Hepatocyte (in vitro differentiated cells): ENCODE results near the gene PRDM15. TPM values are rescaled to one million over a fixed set of nuclear protein-coding genes. Genes with fewer than 3 reads are reported as not detected.

ENCODE experiments used
- DNase-seq: peaks from one replicate; pipeline ENCODE4 v3.0.0-alpha.2; 2016; ENCODE audit warnings: low spot score
- H2AFZ ChIP-seq: fragments of 200-600 bp; sonication (generic); 2 replicates; pipeline ENCODE4 v1.6.0; 2016; ENCODE audit warnings: antibody characterized with exemption, mild to moderate bottlenecking
- H3K27ac ChIP-seq: fragments of 200-600 bp; sonication (generic); 2 replicates; pipeline ENCODE4 v1.5.1; 2016; ENCODE audit warnings: mild to moderate bottlenecking
- H3K27me3 ChIP-seq: fragments of 200-600 bp; sonication (generic); 2 replicates; pipeline ENCODE4 v1.6.1; 2016
- H3K36me3 ChIP-seq: fragments of 200-600 bp; sonication (generic); replicated peaks from 2 replicates; pipeline ENCODE4 v1.5.1; 2016; ENCODE audit warnings: low read depth; ENCODE audit not compliant: insufficient read depth
- H3K4me1 ChIP-seq: fragments of 200-600 bp; sonication (generic); 2 replicates; pipeline ENCODE4 v1.5.1; 2016; ENCODE audit warnings: mild to moderate bottlenecking, moderate library complexity; ENCODE audit not compliant: insufficient read depth
- H3K4me2 ChIP-seq: fragments of 200-600 bp; sonication (generic); 2 replicates; pipeline ENCODE4 v1.6.0; 2016
- H3K4me3 ChIP-seq: fragments of 200-600 bp; sonication (generic); 2 replicates; pipeline ENCODE4 v1.5.1; 2016; ENCODE audit warnings: mild to moderate bottlenecking
- H3K79me2 ChIP-seq: fragments of 200-600 bp; sonication (generic); 2 replicates; pipeline ENCODE4 v1.6.0; 2017; ENCODE audit warnings: mild to moderate bottlenecking
- H3K9me2 ChIP-seq: fragments of 200-600 bp; sonication (generic); replicated peaks from 2 replicates; pipeline ENCODE4 v1.6.0; 2017; ENCODE audit warnings: mild to moderate bottlenecking; ENCODE audit not compliant: insufficient read depth
- H3K9me3 ChIP-seq: fragments of 200-600 bp; sonication (generic); 2 replicates; pipeline ENCODE4 v1.5.1; 2016; ENCODE audit warnings: low read depth, mild to moderate bottlenecking
- H4K20me1 ChIP-seq: fragments of 200-600 bp; sonication (generic); 2 replicates; pipeline ENCODE4 v1.6.0; 2016; ENCODE audit warnings: mild to moderate bottlenecking; ENCODE audit not compliant: insufficient read depth, poor library complexity, severe bottlenecking
- CTCF ChIP-seq: fragments of 200-600 bp; sonication (generic); IDR thresholded peaks from 2 replicates; pipeline ENCODE4 v1.5.1; 2016; ENCODE audit warnings: antibody characterized with exemption, mild to moderate bottlenecking; ENCODE audit not compliant: poor library complexity
- EZH2 ChIP-seq: fragments of 200-600 bp; sonication (generic); IDR thresholded peaks from 2 replicates; pipeline ENCODE4 v1.6.1; 2016; ENCODE audit warnings: antibody characterized with exemption, mild to moderate bottlenecking, borderline replicate concordance
- EZH2phosphoT487 ChIP-seq: fragments of 200-600 bp; sonication (generic); IDR thresholded peaks from one replicate; pipeline ENCODE4 v1.6.1; 2018; ENCODE audit warnings: antibody characterized with exemption, mild to moderate bottlenecking, low read depth, moderate library complexity; ENCODE audit not compliant: unreplicated experiment, severe bottlenecking
- WGBS: methylation state at CpG from one replicate; pipeline ENCODE4 v1.1.6; 2016; ENCODE audit warnings: low lambda C conversion rate; ENCODE audit errors: missing lambda C conversion rate; 5-methylcytosine and 5-hydroxymethylcytosine counted together
- polyA plus RNA-seq: library from polyadenylated mRNA; unstranded; fragments of >200 nt; fragmentation: Nextera tagmentation; extraction: Ambion mirVana; gene quantifications from 2 replicates; pipeline ENCODE4 v1.2.1, GENCODE V29; 2016
- total RNA-seq: library from RNA; depleted of rRNA; stranded (reverse); fragments of >200 nt; gene quantifications from 2 replicates; pipeline ENCODE4 v1.2.3, GENCODE V29; 2014

PRDM15 gene
- total and polyA plus RNA-seq, 2 experiments from 2014 or later, result 3.0 to 4.7 TPM

- Histone ChIP-seq H2AFZ (no peak overlapping the region), H3K9me3 (no peaks in the 10 kb centered on the region), H3K27ac (no peak overlapping the region), H3K4me1 (peaks cover 24% of the 10 kb centered on the region), H3K4me2 (no peak overlapping the region), H3K4me3 (no peak overlapping the region), H3K79me2 (no peaks in the 10 kb centered on the region), H3K36me3 (no peaks in the 10 kb centered on the region), H3K9me2 (no peaks in the 10 kb centered on the region), H4K20me1 (no peaks in the 10 kb centered on the region), H3K27me3 (no peaks in the 10 kb centered on the region)
- no peak for DNase-seq
- WGBS, result 93% methylated on average over 17 of the region's 17 CpGs
- TF ChIP-seq CTCF (no peak), EZH2phosphoT487 (no peak), EZH2 (no peak)
Observed at GRCh38 chr21:41927727-41928409, 48.7 kb upstream of the PRDM15 start.

- Histone ChIP-seq H3K9me2 (no peaks in the 10 kb centered on the region), H3K4me3 (no peak overlapping the region), H4K20me1 (no peaks in the 10 kb centered on the region), H2AFZ (peak overlapping the region; percentile 40), H3K27ac (peak overlapping the region; percentile 43), H3K9me3 (no peaks in the 10 kb centered on the region), H3K27me3 (no peaks in the 10 kb centered on the region), H3K4me2 (peak overlapping the region; percentile 73), H3K36me3 (no peaks in the 10 kb centered on the region), H3K4me1 (peaks cover 19% of the 10 kb centered on the region), H3K79me2 (no peaks in the 10 kb centered on the region)
- TF ChIP-seq CTCF, result no peak
- TF ChIP-seq EZH2, result no peak
- no peak for TF ChIP-seq EZH2phosphoT487
- DNase-seq, result no peak
- WGBS, result 49% methylated on average over 3 of the region's 3 CpGs
Observed at GRCh38 chr21:41926807-41927171, 47.6 kb upstream of the PRDM15 start.

DNA sequence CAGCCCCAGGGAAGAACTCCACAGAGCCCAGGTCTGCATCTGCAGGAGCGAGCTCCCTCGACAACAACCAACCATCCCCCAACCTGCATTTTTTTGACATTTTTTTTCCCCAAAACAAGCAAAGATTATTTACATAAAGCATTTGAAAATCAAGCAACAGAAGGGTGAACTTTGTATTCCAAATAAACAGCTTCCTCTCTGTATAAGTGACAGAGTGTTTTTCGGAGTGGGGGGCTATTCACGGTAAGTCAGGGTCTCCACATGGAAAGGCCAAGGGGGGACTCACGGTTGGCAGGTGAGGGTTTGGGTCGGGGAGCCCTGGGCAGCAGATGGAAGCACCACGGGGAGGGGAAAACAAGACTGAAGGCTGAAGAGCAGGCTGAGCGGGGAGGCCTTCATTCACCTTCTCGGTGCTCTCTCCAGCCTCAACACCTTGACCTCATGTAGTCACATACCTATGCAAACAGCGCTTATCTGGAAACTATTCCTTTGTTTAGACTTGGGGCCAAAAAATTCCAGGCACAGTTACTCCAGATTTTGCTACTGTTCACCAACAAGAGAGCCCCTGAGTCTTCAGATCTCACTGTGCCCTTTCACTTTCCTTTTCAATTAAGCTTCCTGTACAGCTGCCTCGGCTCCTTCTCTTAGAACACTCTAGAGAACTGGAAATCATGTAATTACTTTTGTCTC is 47.1 kb upstream of the PRDM15 start:
- H3K9me2 ChIP-seq, result no peaks in the 10 kb centered on the region
- H4K20me1 ChIP-seq, result no peaks in the 10 kb centered on the region
- no peak overlapping the region for H3K4me3 ChIP-seq
- H2AFZ ChIP-seq, result peak overlapping the region; percentile 40
- TF ChIP-seq EZH2phosphoT487, result no peak
- TF ChIP-seq CTCF, result no peak
- no peak for TF ChIP-seq EZH2
- peak overlapping the region; percentile 43 for H3K27ac ChIP-seq
- no peaks in the 10 kb centered on the region for H3K9me3 ChIP-seq
- no peaks in the 10 kb centered on the region for H3K79me2 ChIP-seq
- no peaks in the 10 kb centered on the region for H3K36me3 ChIP-seq
- 32% methylated on average over 11 of the region's 11 CpGs for WGBS
- peak; percentile 54 for DNase-seq
- H3K27me3 ChIP-seq, result no peaks in the 10 kb centered on the region
- peaks cover 16% of the 10 kb centered on the region for H3K4me1 ChIP-seq
- peak overlapping the region; percentile 73 for H3K4me2 ChIP-seq
